PFSK-1 (cell line): ENCODE results near the gene TMEM167B.

Experiments
- FOXP2 ChIP-seq: optimal IDR thresholded peaks from 2 replicates; pipeline ENCODE3; 2011; ENCODE audit warnings: borderline replicate concordance, control low read depth, inconsistent platforms; ENCODE audit not compliant: insufficient read depth; ENCODE audit errors: extremely low read length, extremely low read depth
- POLR2AphosphoS5 ChIP-seq: IDR thresholded peaks from 2 replicates; pipeline ENCODE4 v1.6.1; 2012; ENCODE audit warnings: low read depth, mild to moderate bottlenecking, control low read depth, low read length, moderate library complexity
- SIN3A ChIP-seq: IDR thresholded peaks from 2 replicates; pipeline ENCODE4 v1.6.1; 2012; ENCODE audit warnings: mild to moderate bottlenecking, low read length, moderate library complexity, borderline replicate concordance; ENCODE audit not compliant: insufficient read depth
- TAF1 ChIP-seq: IDR thresholded peaks from 2 replicates; pipeline ENCODE4 v1.6.1; 2012; ENCODE audit warnings: low read length, control low read depth, borderline replicate concordance; ENCODE audit not compliant: insufficient read depth
- TF ChIP-seq, protein P1 (sequence below), 2 experiments: IDR thresholded peaks; 2 replicates each; pipeline versions ENCODE4 v1.6.1 to v1.8.0; 2011 to 2012; ENCODE audit warnings: low read depth in 2 of 2, low read length in 2 of 2, control low read depth in 1 of 2, inconsistent platforms in 1 of 2, mild to moderate bottlenecking in 1 of 2, moderate library complexity in 1 of 2; ENCODE audit not compliant: insufficient read depth in 1 of 2

Gene TMEM167B

DNA sequence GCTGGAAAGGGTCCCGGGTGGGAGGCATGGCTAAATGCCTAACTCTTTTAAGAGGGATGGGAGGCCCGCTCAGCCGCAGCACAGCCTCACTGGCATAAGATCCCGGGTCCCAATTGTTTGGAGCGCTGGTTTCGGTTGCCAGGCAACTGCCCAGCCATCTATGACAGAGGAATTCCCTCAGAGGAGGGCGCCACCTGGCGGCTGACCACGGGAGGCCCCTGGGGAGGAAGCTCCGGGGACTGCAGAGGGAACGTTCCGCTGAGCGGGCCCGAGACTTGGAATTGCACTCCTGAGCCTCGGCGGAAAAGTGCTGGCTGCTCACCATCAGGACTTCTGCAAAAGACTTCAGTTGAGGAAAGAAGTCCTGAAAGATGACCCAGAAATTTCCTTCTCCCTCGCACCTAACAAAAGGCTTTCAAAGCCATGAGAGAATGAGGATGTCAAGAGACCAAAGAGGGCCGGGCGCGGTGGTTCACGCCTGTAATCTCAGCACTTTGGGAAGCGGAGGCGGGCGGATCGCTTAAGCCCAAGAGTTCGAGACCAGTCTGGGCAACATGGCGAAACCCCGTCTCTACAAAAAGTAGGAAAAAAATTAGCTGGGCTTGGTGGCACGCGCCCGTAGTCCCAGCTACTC lies 22.2 kb downstream of the TMEM167B start:
- TF ChIP-seq POLR2AphosphoS5 (no peak), FOXP2 (no peak), TAF1 (no peak), SIN3A (no peak)
- TF ChIP-seq, protein P1, sequence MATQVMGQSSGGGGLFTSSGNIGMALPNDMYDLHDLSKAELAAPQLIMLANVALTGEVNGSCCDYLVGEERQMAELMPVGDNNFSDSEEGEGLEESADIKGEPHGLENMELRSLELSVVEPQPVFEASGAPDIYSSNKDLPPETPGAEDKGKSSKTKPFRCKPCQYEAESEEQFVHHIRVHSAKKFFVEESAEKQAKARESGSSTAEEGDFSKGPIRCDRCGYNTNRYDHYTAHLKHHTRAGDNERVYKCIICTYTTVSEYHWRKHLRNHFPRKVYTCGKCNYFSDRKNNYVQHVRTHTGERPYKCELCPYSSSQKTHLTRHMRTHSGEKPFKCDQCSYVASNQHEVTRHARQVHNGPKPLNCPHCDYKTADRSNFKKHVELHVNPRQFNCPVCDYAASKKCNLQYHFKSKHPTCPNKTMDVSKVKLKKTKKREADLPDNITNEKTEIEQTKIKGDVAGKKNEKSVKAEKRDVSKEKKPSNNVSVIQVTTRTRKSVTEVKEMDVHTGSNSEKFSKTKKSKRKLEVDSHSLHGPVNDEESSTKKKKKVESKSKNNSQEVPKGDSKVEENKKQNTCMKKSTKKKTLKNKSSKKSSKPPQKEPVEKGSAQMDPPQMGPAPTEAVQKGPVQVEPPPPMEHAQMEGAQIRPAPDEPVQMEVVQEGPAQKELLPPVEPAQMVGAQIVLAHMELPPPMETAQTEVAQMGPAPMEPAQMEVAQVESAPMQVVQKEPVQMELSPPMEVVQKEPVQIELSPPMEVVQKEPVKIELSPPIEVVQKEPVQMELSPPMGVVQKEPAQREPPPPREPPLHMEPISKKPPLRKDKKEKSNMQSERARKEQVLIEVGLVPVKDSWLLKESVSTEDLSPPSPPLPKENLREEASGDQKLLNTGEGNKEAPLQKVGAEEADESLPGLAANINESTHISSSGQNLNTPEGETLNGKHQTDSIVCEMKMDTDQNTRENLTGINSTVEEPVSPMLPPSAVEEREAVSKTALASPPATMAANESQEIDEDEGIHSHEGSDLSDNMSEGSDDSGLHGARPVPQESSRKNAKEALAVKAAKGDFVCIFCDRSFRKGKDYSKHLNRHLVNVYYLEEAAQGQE (IDR thresholded peaks at IDR 0.05; ENCODE audit: insufficient read depth in 1 of 2, low read depth in 2 of 2, low read length in 2 of 2), result no peak

DNA sequence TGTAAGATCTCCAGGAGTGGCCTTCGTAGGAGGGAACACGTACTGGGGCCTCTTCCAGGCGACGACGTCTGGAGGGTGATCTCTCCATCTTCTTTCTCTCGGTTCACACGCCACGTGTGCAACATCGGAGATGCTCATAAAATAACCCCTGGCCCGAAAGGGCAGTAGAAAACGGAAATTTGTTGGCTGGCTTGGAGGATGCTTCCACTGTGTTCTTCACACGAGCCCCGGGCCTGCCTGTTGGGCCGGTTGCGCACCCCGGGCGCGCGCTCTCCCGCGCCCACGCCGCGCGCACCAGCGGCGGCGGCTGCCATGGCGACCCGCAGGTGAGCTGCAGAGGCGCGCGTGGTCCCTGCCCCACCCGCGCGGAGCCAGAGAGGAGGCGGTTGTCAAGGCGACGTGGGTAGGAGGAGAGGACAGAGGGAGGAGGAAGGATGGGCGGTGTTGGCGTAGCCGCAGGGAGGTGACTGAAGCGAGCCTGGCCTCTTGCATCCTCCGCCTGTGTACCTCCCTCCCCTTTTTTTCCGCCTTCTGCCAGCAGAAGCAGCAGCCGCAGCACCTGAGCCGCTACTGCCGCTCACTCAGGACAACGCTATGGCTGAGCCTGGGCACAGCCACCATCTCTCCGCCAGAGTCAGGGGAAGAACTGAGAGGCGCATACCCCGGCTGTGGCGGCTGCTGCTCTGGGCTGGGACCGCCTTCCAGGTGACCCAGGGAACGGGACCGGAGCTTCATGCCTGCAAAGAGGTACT lies 23.2 kb downstream of the TMEM167B start, which contains the start of gene ELAPOR1:
Gene ELAPOR1, plus strand, starts transcription at position 526 of the 752 bp plus-strand sequence. Its CDS starts 69 bp downstream, at position 595.
- TF ChIP-seq, protein P1 (IDR thresholded peaks at IDR 0.05; ENCODE audit: insufficient read depth in 1 of 2, low read depth in 2 of 2, low read length in 2 of 2), result no peak
- TF ChIP-seq SIN3A (no peak), FOXP2 (no peak), TAF1 (no peak), POLR2AphosphoS5 (no peak)

DNA sequence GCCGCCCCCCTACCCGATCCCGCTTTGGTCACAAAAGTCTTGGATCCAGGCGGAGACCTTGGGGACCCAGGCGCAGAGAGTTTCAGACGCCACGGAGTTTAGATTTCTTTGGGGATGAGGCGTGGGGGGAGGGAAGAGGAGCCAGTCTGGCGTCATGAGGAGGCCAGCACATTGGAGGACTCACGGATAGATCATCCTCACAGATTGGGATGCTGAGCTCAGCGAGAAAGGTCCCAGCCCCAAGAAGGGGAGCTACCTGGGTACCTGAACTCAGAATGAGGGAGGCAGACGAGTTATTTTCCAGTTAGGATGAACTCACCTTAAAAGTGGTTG lies 23.7 kb downstream of the TMEM167B start:
- TF ChIP-seq, protein P1 (IDR thresholded peaks at IDR 0.05; ENCODE audit: insufficient read depth in 1 of 2, low read depth in 2 of 2, low read length in 2 of 2), result no peak

DNA sequence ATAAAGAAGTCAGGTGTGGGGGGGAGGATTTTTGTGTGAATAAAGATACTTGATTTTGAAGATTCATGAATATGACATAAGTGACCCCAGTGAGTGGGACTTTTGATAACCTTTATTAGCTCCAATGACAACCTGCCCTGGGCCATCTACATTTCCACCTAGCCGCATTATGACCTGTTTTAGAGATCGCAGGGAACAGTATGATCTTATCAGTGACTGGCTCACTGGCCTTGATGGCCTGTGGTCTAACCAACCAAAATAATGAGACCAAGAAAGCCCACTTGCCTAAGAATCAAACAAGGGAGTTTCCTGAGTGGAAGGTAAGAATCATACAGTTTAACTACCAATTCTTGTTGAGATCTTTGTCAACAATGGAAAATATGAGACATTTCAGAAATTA lies 25.1 kb downstream of the TMEM167B start:
- TF ChIP-seq FOXP2 (no peak), POLR2AphosphoS5 (no peak), TAF1 (no peak), SIN3A (no peak)
- TF ChIP-seq, protein P1 (IDR thresholded peaks at IDR 0.05; ENCODE audit: insufficient read depth in 1 of 2, low read depth in 2 of 2, low read length in 2 of 2), result no peak

DNA sequence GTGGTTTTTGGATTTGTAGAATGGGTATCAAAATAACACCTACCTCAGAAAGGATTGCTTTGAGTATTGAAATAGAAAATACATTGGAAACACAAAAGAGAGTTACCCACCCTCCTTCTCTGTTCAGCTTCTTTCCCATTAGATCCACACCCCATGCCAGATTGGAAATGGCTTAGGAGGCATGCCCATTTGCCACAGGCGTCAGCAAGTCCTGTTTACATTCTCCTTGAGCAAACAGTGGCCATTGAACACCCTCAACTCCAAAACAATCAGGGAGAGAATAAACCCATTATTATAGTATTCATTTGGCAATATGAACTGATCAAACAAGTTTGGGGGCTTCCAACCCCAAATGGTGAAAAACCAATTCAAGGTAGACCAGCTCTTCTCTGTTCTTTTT lies 25.7 kb downstream of the TMEM167B start:
- TF ChIP-seq FOXP2 (no peak), TAF1 (no peak), SIN3A (no peak), POLR2AphosphoS5 (no peak)
- TF ChIP-seq, protein P1 (IDR thresholded peaks at IDR 0.05; ENCODE audit: insufficient read depth in 1 of 2, low read depth in 2 of 2, low read length in 2 of 2), result no peak
